SJSA1 (cell line): ENCODE data around the gene SP8. TPM values are rescaled to one million over a fixed set of nuclear protein-coding genes. Genes with fewer than 3 reads are reported as not detected.

Experiments used
- DNase-seq, 2 experiments: peaks; one replicate each; pipeline ENCODE4 v3.0.0-alpha.2; 2015 to 2020; ENCODE audit warnings: low spot score in 2 of 2, low read depth in 1 of 2
- H3K27ac ChIP-seq: fragments of 250-450 bp; sonication (Bioruptor Pico); 2 replicates; pipeline ENCODE4 v1.5.1; 2020; ENCODE audit warnings: mild to moderate bottlenecking, moderate library complexity
- H3K27me3 ChIP-seq: fragments of 250-450 bp; sonication (Bioruptor Pico); replicated peaks from 2 replicates; pipeline ENCODE4 v1.5.1; 2020; ENCODE audit warnings: mild to moderate bottlenecking, moderate library complexity
- H3K36me3 ChIP-seq: fragments of 250-450 bp; sonication (Bioruptor Pico); 2 replicates; pipeline ENCODE4 v1.5.1; 2020; ENCODE audit warnings: mild to moderate bottlenecking
- H3K4me1 ChIP-seq: fragments of 250-450 bp; sonication (Bioruptor Pico); replicated peaks from 2 replicates; pipeline ENCODE4 v1.6.1; 2021; ENCODE audit warnings: mild to moderate bottlenecking
- H3K4me3 ChIP-seq: fragments of 250-450 bp; sonication (Bioruptor Pico); 2 replicates; pipeline ENCODE4 v1.5.1; 2020; ENCODE audit warnings: mild to moderate bottlenecking
- H3K9me3 ChIP-seq: fragments of 250-450 bp; sonication (Bioruptor Pico); replicated peaks from 2 replicates; pipeline ENCODE4 v1.5.1; 2020; ENCODE audit warnings: mild to moderate bottlenecking
- total RNA-seq: library from RNA; depleted of rRNA; stranded (reverse); fragments of >200 nt; shearing (Covaris generic); gene quantifications from 2 replicates; pipeline ENCODE4 v1.2.3, GENCODE V29; 2014

SP8 gene
- total RNA-seq, 1 experiment from 2014 or later = not detected

GRCh38 chr7:20799566-20800366 is 13.1 kb upstream of the SP8 start:
- Histone ChIP-seq H3K27me3 (peaks cover 54% of the 10 kb centered on the region), H3K36me3 (no peaks in the 10 kb centered on the region)
- no peak for DNase-seq

GRCh38 chr7:20798694-20799121 is 12.0 kb upstream of the SP8 start:
- Histone ChIP-seq H3K27me3 (peaks cover 64% of the 10 kb centered on the region), H3K4me1 (peaks cover 11% of the 10 kb centered on the region), H3K27ac (no peak overlapping the region), H3K36me3 (no peaks in the 10 kb centered on the region), H3K4me3 (peak overlapping the region; percentile 45), H3K9me3 (no peaks in the 10 kb centered on the region)
- DNase-seq = no peak

More at GRCh38 chr7:20799566-20800366, 13.1 kb upstream of the SP8 start:
- H3K9me3 ChIP-seq = no peaks in the 10 kb centered on the region
- no peak overlapping the region for H3K4me3 ChIP-seq
- no peak overlapping the region for H3K27ac ChIP-seq
- H3K4me1 ChIP-seq = peaks cover 11% of the 10 kb centered on the region

GRCh38 chr7:20798081-20798693 is 11.5 kb upstream of the SP8 start:
- Histone ChIP-seq H3K9me3 (no peaks in the 10 kb centered on the region), H3K4me1 (peaks cover 11% of the 10 kb centered on the region), H3K36me3 (no peaks in the 10 kb centered on the region), H3K4me3 (peak overlapping the region; percentile 45), H3K27me3 (peaks cover 69% of the 10 kb centered on the region), H3K27ac (no peak overlapping the region)
- DNase-seq = peak; percentile 51 to 55

DNA sequence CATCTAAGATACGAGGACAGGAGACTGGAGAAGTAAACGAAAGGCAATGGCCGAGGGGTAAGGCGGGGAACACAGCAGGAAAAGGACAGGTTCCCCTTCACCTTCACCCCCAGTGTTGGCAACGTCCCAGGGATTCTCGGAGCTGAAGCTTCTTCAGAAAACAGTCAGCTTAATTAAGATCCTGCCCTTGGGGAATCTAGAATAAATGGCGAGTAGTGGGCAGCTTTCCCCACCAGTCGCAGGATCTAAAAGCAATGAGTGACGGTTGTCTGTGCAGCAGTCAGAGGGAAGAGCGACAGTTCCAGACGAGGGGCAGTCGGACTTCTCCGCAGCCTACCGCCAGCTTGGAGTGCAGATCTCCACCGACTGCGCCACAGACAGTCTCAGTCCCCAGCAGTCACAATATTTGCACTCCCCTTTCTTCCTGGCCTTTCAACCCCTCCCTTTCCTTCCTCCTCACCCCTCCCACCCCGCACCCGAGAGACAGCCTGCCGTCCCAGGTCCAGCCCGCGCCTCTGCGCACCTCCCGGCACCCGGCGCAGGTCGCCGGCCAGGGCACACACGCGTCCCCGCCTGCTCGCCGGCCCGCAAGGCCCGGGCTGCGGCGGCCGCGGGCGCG is 10.9 kb upstream of the SP8 start:
- peaks cover 11% of the 10 kb centered on the region for H3K4me1 ChIP-seq
- no peaks in the 10 kb centered on the region for H3K9me3 ChIP-seq
- H3K27me3 ChIP-seq = peaks cover 73% of the 10 kb centered on the region
- no peaks in the 10 kb centered on the region for H3K36me3 ChIP-seq
- peak in 1 of 2 experiments; percentile 9 for DNase-seq
- peak overlapping the region; percentile 45 for H3K4me3 ChIP-seq
- H3K27ac ChIP-seq = no peak overlapping the region

- no peaks in the 10 kb centered on the region for H3K9me3 ChIP-seq
- peaks cover 11% of the 10 kb centered on the region for H3K4me1 ChIP-seq
- H3K36me3 ChIP-seq = no peaks in the 10 kb centered on the region
- no peak overlapping the region for H3K4me3 ChIP-seq
- H3K27me3 ChIP-seq = peaks cover 78% of the 10 kb centered on the region
- no peak overlapping the region for H3K27ac ChIP-seq
- no peak for DNase-seq
Measured at GRCh38 chr7:20797042-20797461, 10.4 kb upstream of the SP8 start.

GRCh38 chr7:20796500-20796899 is 9.8 kb upstream of the SP8 start:
- Histone ChIP-seq H3K36me3 (no peaks in the 10 kb centered on the region), H3K9me3 (no peaks in the 10 kb centered on the region), H3K27me3 (peaks cover 83% of the 10 kb centered on the region), H3K27ac (no peak overlapping the region), H3K4me3 (no peak overlapping the region), H3K4me1 (peaks cover 11% of the 10 kb centered on the region)
- DNase-seq = no peak

GRCh38 chr7:20795881-20796280 is 9.2 kb upstream of the SP8 start:
- Histone ChIP-seq H3K4me3 (no peak overlapping the region), H3K36me3 (no peaks in the 10 kb centered on the region), H3K27me3 (peaks cover 81% of the 10 kb centered on the region), H3K27ac (no peak overlapping the region), H3K4me1 (peaks cover 11% of the 10 kb centered on the region), H3K9me3 (no peaks in the 10 kb centered on the region)
- DNase-seq = no peak

DNA sequence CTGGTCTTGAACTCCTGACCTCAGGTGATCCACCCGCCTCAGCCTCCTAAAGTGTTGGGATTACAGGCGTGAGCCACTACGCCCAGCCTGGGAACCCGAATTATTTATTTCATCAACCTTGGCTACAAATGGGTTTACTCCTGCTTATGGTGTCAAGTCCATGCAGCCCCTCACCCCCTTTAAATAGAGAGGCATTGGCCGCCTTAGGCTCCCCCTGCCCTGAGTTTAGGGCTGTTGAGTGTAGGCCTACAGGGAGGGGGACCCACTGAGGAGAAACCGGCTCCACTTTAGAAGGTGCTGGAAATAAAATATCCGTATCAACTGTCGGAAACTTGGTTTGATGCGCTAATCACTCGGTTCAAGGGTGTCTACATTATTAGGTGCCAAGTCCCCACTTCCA is 8.7 kb upstream of the SP8 start:
- peaks cover 80% of the 10 kb centered on the region for H3K27me3 ChIP-seq
- no peaks in the 10 kb centered on the region for H3K9me3 ChIP-seq
- no peak for DNase-seq
- no peak overlapping the region for H3K4me3 ChIP-seq
- H3K27ac ChIP-seq = no peak overlapping the region
- no peaks in the 10 kb centered on the region for H3K36me3 ChIP-seq
- peaks cover 11% of the 10 kb centered on the region for H3K4me1 ChIP-seq

DNA sequence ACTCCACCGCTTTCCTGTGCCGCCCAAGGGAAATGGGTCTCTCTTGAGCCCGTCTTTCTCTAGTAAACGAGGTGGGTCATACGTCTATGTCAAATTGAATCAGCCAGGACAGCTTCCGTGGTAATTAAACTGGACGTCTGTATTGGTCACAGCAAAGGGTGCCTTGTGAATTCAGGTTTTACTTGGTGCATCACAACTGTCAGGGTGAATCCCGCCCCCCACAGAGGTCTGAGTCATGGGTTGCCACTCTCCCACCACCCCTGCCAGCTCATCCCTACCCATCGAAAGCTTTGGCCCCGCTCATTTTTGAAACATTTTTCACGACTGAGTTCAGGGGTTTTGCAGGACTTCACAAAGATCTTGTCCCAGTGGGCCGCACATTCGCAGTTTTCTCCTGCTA is 8.0 kb upstream of the SP8 start:
- DNase-seq = no peak
- Histone ChIP-seq H3K9me3 (no peaks in the 10 kb centered on the region), H3K36me3 (no peaks in the 10 kb centered on the region), H3K27me3 (peaks cover 83% of the 10 kb centered on the region), H3K4me3 (no peak overlapping the region), H3K27ac (no peak overlapping the region), H3K4me1 (peaks cover 11% of the 10 kb centered on the region)

DNA sequence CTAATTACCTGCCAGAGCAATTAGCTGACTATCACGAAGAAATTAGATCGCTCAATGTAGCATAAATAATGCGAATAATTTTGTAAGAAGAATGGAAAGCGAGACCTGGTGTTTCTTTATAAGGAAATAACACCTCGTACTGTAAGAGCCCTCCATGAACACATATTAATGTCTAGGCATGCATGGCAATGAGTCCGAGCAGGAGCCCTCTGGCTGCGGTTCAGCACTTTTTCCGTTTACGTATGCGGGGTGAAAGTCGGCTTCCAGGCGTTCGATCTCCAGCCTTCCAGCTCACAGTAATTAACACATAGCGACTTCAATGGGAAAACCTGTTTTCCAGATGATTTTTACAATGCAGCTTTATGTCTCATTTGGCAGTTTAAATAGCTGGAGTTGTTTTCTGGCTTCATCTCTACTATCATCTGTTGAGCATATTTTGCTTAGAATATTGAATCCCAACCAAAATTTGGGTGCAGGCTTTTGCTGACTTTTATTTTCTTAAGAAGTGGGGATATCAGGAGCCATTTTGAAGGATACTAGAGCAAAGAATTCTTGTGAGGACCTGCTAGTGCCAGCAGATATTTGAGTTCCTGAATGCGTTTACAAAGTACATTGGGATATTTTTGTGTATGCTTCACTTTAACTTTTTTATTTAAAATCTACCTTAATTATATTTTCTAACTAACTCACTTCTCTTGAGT is 7.2 kb upstream of the SP8 start:
- Histone ChIP-seq H3K27ac (no peak overlapping the region), H3K4me3 (no peak overlapping the region), H3K4me1 (peaks cover 11% of the 10 kb centered on the region), H3K27me3 (peaks cover 85% of the 10 kb centered on the region), H3K9me3 (no peaks in the 10 kb centered on the region), H3K36me3 (no peaks in the 10 kb centered on the region)
- no peak for DNase-seq

DNA sequence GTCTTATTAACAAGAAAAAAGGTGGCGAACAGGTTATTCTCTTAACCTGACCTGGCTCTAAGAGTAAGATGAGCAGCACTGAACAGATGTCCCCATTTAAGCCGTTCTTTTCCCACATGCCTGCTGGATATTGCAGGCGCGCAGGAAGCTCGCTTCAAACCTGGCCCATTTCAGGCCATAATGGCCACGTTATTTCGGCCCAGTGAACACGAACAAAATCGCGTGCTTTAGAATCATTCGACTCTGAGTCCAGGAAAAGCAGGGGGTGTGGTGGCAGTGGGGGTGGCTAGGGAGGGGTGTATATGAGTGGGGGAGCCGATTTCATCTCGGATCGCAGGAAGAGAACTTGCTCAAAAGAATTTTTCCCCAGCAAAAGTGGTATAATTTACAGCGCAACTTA is 6.6 kb upstream of the SP8 start:
- peaks cover 84% of the 10 kb centered on the region for H3K27me3 ChIP-seq
- no peaks in the 10 kb centered on the region for H3K36me3 ChIP-seq
- H3K27ac ChIP-seq = no peak overlapping the region
- H3K4me3 ChIP-seq = no peak overlapping the region
- H3K4me1 ChIP-seq = peaks cover 7% of the 10 kb centered on the region
- H3K9me3 ChIP-seq = no peaks in the 10 kb centered on the region
- DNase-seq = no peak

- Histone ChIP-seq H3K4me1 (no peaks in the 10 kb centered on the region), H3K9me3 (no peaks in the 10 kb centered on the region), H3K27ac (no peak overlapping the region), H3K4me3 (no peak overlapping the region), H3K27me3 (peaks cover 85% of the 10 kb centered on the region), H3K36me3 (no peaks in the 10 kb centered on the region)
- DNase-seq = no peak
Measured at GRCh38 chr7:20791538-20792434, 5.1 kb upstream of the SP8 start.

GRCh38 chr7:20790375-20790774 is 3.7 kb upstream of the SP8 start:
- H3K27ac ChIP-seq = no peak overlapping the region
- H3K27me3 ChIP-seq = peaks cover 87% of the 10 kb centered on the region
- no peaks in the 10 kb centered on the region for H3K4me1 ChIP-seq
- DNase-seq = no peak
- H3K9me3 ChIP-seq = no peaks in the 10 kb centered on the region
- no peak overlapping the region for H3K4me3 ChIP-seq
- H3K36me3 ChIP-seq = no peaks in the 10 kb centered on the region
